ENCODE results near the gene GALNT13.

GRCh38 chr2:153986488-153987229 lies 114.9 kb downstream of the GALNT13 start:
- no peak for TF ChIP-seq CTCF (IDR thresholded peaks at IDR 0.05)
- TF ChIP-seq ZFX (IDR thresholded peaks at IDR 0.05; ENCODE audit: borderline replicate concordance): no peak
